Stimulated activated CD4-positive, alpha-beta T cell treated with anti-CD3 and anti-CD28 coated beads, Interleukin-12 subunit alpha, Interleukin-12 subunit beta, amount 100 ng/mL, for 24 hours (primary cell): ENCODE data around the gene KANK3.

Experiments used
- DNase-seq, 2 experiments: peaks; one replicate each; pipeline ENCODE4 v3.0.0-alpha.2; 2020; ENCODE audit warnings: low read depth in 2 of 2

The KANK3 gene

DNA sequence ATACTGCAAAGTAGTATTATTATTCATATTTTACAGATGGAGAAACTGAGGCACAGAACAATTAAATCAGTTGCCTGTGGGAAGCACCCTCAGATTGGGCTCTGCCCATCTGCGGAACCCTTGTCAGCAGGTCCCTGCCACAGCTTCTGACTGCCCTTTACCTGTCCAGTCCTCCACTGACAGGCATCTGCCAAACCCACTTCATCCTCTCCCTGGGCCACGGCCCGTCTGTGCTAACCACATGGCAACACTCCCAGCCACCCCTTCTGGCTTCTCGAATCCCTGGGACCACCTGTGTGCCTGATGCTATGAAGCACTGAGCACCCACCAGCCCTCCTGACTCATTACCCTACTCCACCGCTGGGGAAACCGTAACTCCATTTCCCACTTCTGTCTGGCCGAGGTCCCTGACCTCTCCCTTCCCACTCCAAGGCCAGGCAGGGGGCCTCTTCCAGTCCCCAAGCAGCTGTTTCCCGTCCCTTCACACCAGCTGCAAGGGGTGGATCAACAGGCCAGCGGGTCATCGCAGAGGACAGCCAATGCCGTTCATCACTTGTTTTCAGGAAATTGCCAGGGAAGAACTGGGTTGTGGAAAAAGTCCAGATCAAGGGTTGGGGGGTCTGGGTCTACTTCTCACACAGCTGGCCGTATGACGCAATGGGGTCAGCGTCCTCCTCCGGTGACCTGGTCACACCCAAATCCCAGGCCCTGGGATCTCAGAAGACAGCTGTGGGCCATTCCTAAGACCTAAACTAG, 2.5 kb downstream of the KANK3 start:
- no peak for DNase-seq

DNA sequence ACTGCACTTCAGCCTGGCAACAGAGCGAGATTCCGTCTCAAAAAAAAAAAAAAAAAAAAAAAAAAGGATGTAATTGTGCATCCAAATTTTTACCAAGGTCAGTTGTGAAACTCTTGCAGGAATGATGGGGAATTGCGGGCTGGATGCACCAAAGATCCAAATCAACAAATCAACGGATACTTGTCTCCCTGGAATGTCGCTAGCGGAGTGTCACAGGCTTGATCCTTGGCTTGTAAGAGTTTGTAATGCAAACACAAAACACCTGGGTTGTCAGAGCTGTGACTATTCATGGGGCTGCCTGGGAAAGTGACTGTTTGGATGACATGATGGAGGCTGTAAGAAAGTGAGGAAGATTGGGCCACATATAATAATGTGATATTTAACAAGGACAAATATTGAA, 4.2 kb downstream of the KANK3 start:
- no peak for DNase-seq

DNA sequence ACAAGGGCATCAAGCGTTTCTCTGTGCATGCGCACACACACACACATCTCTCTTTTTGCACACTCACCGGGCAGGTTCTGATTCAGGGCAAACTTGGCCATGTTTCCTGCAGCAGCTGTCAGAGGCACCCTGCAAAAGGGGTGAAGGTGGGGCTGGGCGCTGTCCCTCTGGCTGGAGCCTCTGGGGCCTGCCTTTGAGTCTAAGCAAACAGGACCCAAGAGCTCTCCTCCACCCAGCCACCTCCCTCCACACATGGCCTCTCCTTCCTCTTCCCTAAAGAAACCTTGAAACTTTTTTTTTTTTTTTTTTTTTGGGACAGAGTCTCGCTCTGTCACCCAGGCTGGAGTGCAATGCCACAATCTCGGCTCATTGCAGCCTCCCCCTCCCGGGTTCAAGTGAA, 5.3 kb downstream of the KANK3 start:
- DNase-seq, result no peak

DNA sequence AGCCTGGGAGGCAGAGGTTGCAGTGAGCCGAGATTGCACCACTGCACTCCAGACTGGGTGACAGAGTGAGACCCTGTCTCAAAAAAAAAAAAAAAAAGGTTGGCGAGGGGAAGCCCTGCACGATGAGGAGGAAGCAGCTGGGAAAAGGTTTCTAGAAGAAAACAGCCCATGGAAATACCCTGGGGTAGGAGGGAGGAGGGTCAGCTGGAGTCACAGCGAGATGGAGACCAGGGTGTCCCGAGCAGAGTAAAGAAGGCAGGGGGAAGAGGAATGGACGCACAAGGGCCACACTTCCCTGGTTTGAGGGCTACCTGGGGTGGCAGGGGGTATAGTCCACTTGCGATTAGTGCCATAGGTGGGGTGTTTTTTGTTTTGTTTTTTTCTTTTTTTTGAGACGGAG, 6.4 kb downstream of the KANK3 start:
- no peak for DNase-seq

DNA sequence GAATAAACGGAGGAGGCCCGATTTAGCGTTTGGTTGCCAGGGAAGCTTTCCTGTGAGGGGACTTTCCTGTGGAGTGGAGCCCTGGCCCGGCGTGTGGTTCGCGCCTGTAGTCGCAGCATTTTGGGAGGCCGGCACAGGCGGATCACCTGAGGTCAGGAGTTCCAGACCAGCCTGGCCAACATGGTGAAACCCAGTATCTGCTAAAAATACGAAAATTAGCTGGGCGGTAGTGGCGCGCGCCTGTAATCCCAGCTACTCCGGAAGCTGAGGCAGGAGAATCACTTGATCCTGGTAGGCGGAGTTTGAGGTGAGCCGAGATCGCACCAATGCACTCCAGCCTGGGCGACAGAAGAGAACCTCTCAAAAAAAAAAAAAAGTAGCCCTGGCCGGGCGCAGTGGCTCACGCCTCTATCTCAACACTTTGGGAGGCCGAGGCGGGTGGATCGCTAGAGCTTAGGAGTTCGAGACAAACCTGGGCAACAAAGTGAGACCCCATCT, 6.9 kb downstream of the KANK3 start:
- no peak for DNase-seq

DNA sequence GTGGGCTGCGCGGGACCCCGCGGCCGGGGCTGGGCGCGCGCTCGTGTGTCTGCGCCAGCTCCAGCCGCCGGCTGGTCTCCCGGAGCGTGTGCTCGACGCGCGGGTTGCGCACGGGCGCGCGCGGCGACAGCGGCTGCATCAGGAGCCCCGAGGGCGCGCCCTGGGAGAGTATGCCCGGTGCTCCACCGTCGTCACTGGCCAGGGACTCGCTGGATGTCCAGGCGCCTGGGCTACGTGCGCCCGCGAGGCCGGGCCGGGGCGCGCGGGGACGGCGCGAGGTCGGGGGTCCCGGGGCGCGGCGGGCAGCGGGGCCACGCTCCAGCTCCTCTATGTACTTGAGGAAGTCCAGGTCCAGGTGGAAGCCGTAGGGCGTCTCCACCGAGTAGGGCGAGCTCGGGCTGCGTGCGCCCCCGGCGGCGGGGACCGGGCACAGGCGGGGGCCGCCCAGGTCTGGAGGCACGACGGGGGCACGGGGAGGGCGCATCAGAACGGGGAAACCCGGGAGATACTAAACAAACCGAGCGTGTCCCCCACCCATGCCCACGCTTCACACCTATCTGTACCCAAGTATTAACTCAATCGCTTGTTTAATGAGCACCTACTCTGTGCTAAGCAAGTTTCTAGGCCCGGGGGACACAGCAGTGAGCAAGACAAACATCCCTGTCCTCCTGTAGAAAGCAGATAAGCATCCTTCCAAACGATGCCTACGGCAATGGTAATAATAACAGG, 7.6 kb downstream of the KANK3 start:
- DNase-seq, result no peak

DNA sequence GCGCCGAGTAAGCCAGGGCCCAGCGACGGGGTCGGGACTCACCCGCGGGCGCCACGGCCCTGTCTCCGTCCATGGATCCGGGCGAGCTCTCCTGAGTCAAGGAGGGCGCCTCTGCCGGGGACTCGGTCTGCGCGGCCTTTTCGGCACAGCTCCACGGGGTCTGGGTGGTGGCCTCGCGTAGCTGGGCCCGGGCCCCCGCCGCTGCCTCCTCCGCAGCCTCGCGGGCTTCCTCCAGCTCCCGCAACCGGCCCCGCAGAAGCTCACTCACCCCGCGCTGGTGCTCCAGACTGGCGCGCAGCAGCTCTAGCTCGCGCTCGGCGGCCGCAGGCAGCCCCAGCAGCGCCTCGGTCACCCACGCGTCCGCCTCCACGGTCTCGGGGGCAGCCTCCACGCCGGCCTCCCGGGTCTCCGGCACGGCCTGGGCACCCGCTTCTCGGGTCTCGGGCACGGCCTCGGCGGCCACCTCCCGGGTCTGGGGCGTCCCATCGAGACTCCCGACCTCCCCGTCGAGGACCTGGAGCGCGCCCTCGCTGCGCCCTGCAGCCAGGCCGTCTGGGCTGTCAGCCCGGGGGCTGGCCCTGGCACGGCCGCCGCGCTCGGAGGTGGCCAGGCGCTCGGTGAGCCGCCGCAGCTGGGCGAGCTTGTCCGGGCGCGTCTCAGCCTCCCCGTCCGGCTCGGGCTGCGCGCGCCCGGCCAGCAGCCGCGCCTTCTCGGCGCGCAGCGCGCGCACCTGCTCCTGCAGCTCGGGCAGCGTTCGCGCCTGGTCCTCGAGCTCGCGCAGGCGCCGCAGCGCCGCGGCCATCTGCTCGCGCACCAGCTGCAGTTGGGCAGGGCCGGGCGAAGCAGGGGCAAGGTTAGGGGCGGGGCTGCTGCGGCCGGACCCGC, 8.4 kb downstream of the KANK3 start:
- DNase-seq, result no peak

DNA sequence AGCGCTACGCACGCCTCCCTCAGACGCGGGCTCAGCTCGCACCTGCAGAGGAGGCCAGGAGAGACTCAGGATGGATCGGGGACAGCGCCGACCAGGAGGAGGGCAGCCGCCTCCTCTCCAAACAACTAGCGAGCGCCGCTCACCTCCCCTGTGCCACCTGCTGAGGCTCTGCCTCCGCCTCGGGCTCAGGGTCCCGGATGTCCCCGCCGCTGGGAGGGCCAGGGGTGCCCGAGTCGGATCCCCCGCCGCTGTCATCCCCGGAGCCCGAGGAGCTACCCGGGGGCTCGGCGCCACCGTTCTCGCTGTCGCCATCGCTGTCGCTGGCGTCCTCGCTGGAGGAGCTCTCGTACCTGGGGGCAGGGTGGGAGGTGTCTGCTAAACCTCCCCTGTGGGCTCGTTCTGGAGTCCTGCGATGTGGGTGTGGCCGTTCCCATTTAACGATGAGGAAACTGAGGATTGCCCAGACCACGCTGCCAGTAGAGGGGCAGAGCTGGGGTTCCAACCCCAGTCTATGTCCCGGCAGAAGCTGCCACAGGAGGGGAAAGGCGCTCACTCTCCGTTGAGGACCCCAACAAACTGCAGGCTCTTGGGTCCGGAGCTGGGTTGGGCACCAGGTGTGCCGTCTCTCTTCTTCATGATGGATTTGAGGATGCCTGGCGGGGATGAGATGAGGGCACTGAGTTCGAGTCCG, 9.2 kb downstream of the KANK3 start:
- DNase-seq, result no peak

DNA sequence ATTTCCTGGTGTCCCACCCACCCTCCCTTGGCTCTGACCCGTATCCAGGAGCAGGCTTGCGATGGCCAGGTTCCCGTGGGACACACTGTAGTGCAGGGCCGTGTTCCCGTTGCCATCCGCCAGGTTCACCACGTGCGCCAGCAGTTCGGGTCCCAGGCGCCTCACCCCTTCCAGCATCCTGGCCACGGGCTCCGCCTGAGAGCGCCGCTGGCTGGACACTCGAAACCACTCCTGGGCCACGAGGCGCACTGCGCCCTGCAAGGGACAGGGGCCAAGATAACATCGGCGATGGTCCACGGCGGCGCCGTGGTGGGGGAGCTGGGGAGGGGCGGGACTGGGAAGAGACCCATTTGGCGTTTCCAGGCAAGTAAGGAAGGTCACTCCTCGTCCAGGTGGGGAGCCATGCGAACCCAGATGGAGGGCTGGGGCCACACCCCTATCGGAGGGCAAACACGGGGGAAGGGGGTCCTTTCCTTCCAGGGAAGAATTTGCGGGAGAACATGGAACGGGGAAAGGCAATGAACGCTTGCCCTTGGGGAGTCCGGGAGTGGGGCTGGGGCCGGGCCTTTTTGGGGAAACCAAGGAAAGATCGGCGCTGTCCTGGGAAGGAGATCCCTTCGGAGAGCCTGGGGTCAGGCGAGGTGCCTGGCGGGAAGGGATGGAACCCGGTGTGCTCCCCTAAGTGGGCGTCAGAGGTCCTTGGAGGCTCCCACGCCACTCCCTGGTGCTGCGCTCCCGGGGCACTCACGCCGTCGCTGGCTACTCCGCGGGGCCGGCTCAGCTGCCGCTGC, 9.9 kb downstream of the KANK3 start:
- no peak for DNase-seq

DNA sequence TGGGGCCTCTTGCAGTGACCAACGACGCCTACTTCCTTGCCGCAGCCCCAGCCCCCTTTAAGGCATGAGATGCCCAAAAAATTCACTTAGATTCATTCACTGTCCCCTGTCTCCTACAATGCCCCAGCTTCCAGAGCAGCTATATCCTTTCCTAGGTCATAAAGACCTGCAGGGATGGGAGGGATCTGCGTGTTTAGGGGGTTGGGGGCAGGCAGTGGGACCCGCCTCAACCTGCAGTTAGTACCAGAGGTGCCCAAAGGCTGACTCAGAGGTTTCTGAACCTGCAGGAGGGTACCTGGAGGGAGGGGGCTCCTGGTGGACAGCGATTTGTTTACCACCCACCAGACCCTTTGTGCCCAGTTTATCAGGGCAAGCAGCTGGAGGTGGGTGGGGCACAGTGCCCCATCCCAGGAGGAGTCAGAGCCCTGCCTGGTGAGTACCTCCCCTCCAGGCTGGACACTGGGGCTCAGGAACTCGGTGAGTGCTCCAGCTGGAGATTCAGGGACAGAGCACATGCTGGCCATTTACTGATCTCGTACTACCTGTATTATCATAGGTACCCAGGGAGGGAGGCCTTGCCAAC, 11.7 kb downstream of the KANK3 start:
- DNase-seq, result no peak

DNA sequence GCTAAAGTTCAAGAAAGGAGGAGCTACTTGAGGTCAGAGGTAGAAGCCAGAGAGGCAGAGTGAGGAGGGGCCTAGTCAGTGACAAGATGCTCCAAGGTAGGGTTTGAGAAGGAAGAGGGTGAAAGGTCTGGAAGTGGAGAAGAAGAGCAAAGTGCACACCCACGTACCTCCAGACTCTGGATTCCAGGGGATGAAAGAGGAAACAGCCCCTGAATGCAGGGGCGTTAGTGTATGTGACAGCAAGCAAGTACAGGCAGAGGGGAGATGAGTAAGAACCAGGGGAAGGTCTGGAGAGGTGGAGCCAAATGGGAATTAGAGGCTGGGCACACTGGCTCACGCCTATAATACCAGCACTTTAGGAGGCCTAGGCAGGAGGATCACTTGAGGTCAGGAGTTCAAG, 13.1 kb downstream of the KANK3 start:
- no peak for DNase-seq

DNA sequence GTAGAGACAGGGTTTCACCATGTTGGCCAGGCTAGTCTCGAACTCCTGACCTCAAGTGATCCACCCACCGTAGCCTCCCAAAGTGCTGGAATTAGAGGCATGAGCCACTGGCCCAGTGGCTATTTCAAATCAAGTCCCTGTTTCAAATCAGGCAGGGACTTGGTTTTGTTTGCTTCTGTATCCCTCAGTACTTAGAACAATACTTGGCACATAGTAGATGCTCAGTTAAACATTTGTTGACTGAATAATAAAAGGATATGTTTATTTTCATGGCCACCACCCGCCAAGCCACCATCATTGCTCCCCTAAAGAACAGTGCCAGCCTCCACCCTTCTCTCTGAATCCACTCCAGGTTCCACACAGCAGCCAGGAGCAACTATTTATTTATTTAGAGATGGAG, 17.6 kb downstream of the KANK3 start:
- no peak for DNase-seq

DNA sequence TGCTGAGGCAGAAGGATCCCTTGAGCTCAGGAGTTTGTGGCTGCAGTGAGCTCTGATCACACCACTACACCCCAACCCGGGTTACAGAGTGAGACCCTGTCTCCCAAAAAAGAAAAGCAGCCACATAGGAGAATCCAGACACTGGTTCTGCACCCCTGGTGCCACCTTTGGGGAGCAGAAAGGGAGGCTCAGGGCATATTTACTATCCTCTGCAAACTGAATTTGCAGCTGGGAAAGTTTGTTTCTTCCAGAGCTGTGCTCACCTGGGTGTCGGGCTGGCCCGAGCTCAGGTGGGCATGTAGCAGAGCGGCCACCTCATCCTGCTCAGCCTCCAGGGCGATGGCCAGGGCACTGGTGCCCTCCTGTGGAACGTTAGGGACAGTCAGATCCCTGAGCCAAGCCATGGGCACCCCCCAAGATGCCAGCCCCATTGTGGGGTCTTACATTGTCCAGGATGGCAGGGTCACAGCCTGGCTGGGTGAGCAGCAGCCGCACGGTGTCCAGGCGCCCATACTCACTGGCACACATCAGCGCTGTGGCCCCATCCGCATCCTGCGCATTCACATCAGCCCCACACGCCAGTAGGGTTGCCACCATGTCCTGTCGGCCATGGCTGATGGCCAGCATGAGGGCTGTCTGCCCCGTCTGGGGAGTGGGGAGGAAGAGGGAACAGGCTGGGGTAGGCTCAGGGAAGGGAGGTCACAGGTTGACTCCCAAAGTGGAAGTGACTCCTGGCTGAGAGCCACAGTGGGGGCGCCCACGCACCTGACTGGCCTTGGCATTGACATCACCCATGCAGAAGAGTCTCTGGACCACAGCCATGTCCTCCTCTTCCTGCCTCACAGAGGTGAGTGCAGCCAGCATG, 18.6 kb downstream of the KANK3 start:
- no peak for DNase-seq

DNA sequence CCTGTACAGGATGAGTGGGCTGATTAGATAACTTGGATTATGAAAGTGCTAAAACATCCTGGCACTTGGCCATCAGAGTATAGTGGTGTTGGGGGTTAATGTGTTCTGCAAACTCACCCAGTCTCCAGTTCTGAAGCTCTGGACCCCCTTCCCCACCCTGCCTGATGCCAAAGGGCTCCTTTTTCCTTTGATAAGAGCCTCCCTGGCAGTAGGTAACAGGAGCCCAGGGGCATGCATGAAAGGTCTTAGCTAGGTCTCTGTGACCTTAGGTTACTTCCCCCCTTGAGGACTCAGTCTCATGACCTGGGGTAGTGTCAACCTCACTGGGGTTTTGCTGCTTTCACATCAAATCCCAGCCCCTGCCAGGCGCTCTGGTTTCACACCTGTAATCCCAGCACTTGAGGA, 19.3 kb downstream of the KANK3 start:
- DNase-seq, result no peak

DNA sequence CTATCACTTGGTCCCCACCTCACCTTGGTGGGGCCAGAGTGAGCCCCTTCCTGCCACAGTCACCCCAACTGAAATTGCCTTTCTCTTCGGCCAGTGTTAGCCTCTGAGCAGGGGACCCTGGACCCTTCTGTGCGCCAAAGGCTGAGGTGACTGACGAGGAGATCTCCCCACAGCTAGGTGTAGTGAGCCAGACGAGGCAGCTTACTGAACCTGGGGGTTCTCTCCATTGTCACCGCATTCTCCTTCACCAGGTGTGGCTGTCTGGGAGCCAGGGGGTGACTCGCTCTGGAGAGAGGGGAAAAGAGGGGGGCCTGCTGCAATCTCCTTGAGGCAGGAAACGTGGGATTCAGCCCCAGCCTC, 20.4 kb downstream of the KANK3 start:
- DNase-seq, result no peak

DNA sequence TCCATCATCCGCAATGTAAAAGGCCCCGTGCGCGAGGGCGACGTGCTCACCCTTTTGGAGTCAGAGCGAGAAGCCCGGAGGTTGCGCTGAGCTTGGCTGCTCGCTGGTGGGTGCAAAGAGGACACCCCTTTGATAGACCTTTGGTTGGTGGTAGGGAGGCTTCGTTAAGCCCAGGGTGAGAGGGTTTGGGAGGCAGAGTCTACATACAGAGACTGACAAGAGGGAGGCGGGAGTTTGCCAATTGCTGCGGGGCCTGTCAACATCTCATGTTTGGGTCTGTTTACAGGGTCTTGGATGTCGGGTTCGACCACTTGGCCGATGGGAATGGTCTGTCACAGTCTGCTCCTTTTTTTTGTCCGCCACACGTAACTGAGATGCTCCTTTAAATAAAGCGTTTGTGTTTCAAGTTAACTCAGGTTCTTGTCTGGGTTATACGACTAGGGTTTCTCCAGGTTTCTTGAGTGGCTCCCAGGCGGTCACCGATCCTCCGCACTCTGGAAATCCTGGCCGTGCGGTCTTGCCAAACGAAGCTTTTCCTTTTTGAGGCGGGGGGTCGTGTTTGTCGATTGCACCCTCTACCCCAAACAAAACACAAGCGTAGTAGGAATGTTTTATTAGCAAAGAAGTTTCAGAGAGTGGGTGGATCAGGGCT, 20.9 kb downstream of the KANK3 start:
- no peak for DNase-seq

DNA sequence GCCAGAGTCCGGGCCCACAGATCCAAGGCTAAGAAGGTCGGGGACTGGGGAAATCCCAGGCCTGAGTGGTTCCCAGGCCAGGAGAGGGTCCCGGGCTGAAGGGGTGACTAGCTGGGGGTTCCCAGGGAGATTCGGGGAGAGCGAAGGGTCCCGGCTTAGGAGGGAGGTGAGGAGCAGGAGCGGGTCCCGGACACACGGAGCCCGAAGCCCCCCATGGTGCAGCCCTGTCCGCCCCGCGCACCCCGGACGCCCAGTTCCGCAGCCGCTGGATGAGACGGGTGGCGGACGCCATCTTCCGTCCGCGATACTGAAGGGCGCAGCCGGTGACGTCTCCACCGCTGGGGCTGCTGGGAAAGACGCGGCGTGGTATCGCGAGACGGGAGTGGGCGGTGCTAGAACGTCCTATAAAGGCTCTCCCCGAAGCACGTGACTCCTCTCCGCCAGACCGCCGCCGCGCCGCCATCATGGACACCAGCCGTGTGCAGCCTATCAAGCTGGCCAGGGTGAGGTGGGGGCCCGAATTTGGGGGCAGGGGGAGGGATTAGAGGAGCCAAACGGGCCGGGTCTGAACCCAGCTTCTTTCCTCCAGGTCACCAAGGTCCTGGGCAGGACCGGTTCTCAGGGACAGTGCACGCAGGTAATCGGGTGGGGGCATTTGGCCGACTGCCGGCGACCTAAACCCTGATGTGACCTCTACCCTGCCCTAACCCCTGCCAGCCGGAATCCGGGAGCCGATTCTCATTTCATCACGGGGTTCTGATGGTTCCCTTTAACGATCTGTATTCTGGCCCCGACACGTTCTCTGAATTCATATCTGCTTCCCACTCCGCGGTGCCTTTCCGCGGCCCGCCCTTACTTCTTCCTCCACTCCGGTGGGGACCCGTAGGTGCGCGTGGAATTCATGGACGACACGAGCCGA, 21.7 kb downstream of the KANK3 start, which contains the start of the genes NDUFA7 and RPS28:
NDUFA7 (minus strand) TSS at position 309 of the 919 bp plus-strand sequence; CDS start at position 292, 17 bp downstream.
RPS28 (plus strand) TSS at position 430 of the 919 bp plus-strand sequence; CDS start at position 465, 35 bp downstream.
- DNase-seq, result peak; percentile 95 to 97
